Parathyroid adenoma (tissue), 2 donors: ENCODE data around the gene DLG2.
"Not testable (repeated sequence)": the region's sequence is repeated elsewhere in the genome, so short reads cannot be mapped to it uniquely, and the experiment has no call there.

Experiments used
- H2AFZ ChIP-seq: fragments of 300-600 bp; sonication (generic); one replicate; pipeline ENCODE4 v1.7.0; 2017; ENCODE audit warnings: antibody characterized with exemption, mild to moderate bottlenecking
- H3K27ac ChIP-seq: fragments of 300-600 bp; sonication (generic); one replicate; pipeline ENCODE4 v1.7.0; 2017
- H3K27me3 ChIP-seq: fragments of 300-600 bp; sonication (generic); one replicate; pipeline ENCODE4 v1.7.0; 2017; ENCODE audit warnings: low read length; ENCODE audit not compliant: control insufficient read depth, insufficient read depth
- H3K36me3 ChIP-seq: fragments of 300-600 bp; sonication (generic); one replicate; pipeline ENCODE4 v1.7.0; 2017; ENCODE audit warnings: low read length; ENCODE audit not compliant: control insufficient read depth, insufficient read depth
- H3K4me1 ChIP-seq: fragments of 300-600 bp; sonication (generic); one replicate; pipeline ENCODE4 v1.7.0; 2017; ENCODE audit warnings: control low read depth
- H3K4me2 ChIP-seq: fragments of 300-600 bp; sonication (generic); one replicate; pipeline ENCODE4 v1.7.0; 2017; ENCODE audit warnings: low read length
- H3K4me3 ChIP-seq: fragments of 300-600 bp; sonication (generic); one replicate; pipeline ENCODE4 v1.7.0; 2017; ENCODE audit warnings: low read depth, low read length
- H3K79me2 ChIP-seq: fragments of 300-600 bp; sonication (generic); one replicate; pipeline ENCODE4 v1.7.0; 2017; ENCODE audit warnings: control low read depth
- H3K9ac ChIP-seq: fragments of 300-600 bp; sonication (generic); one replicate; pipeline ENCODE4 v1.7.0; 2017; ENCODE audit warnings: mild to moderate bottlenecking
- H3K9me3 ChIP-seq: fragments of 300-600 bp; sonication (generic); one replicate; pipeline ENCODE4 v1.7.0; 2017; ENCODE audit warnings: low read length; ENCODE audit not compliant: control insufficient read depth
- CTCF ChIP-seq: fragments of 300-600 bp; sonication (generic); IDR thresholded peaks from one replicate; pipeline ENCODE4 v1.7.0; 2017; ENCODE audit warnings: antibody characterized with exemption, mild to moderate bottlenecking
- donor health status: primary hyperparathyroidism.

The DLG2 gene

DNA sequence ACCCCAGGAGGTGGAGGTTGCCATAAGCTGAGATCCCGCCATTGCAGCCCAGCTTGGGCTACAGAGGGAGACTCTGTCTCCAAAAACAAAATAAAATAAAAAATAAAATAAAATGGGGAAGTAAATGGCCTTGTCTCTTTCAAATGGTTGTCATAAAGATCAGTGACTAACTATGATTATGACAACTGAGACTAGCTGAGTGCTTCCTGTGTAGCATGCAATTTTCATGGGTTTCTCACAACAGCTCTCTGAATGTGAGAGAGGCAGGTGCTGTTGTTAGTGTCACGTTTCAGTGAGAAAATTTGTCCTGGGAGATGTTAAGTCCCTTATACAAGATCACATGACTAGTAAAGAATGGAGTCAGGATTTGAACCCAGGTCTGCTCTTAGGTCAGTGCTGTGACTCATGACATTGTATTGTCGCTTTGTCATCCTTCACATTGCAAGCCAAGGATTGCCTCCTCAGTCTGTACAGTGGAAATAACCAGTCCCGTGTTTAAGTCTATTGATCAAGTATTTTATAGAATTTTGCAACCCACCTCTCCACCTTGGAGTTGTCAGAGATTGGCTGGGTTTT, 2177.7 kb downstream of the DLG2 start:
- Histone ChIP-seq H3K4me2 (no peak overlapping the region), H3K27ac (no peak overlapping the region), H2AFZ (no peak overlapping the region), H3K9ac (no peak overlapping the region), H3K9me3 (no peaks in the 10 kb centered on the region), H3K36me3 (no peaks in the 10 kb centered on the region), H3K27me3 (no peaks in the 10 kb centered on the region), H3K4me3 (no peak overlapping the region), H3K4me1 (no peaks in the 10 kb centered on the region), H3K79me2 (no peaks in the 10 kb centered on the region)
- no peak for TF ChIP-seq CTCF

GRCh38 chr11:83448686-83449085, 2178.5 kb downstream of the DLG2 start:
- Histone ChIP-seq H3K27ac (no peak overlapping the region), H3K36me3 (no peaks in the 10 kb centered on the region), H2AFZ (no peak overlapping the region), H3K79me2 (no peaks in the 10 kb centered on the region), H3K4me1 (no peaks in the 10 kb centered on the region), H3K4me3 (no peak overlapping the region), H3K27me3 (no peaks in the 10 kb centered on the region), H3K9me3 (no peaks in the 10 kb centered on the region), H3K9ac (no peak overlapping the region), H3K4me2 (no peak overlapping the region)
- TF ChIP-seq CTCF: no peak

- not testable (repeated sequence) for H3K4me3 ChIP-seq, H3K27ac ChIP-seq, H3K9ac ChIP-seq, H3K79me2 ChIP-seq, H2AFZ ChIP-seq, H3K9me3 ChIP-seq, H3K36me3 ChIP-seq, H3K4me1 ChIP-seq, H3K27me3 ChIP-seq, H3K4me2 ChIP-seq
Observed at GRCh38 chr11:83443880-83444279, 2183.3 kb downstream of the DLG2 start.

GRCh38 chr11:83441601-83442000, 2185.5 kb downstream of the DLG2 start:
- H2AFZ ChIP-seq: no peak overlapping the region
- H3K4me2 ChIP-seq: no peak overlapping the region
- H3K4me1 ChIP-seq: no peaks in the 10 kb centered on the region
- H3K9me3 ChIP-seq: no peaks in the 10 kb centered on the region
- H3K27me3 ChIP-seq: no peaks in the 10 kb centered on the region
- no peaks in the 10 kb centered on the region for H3K79me2 ChIP-seq
- H3K27ac ChIP-seq: no peak overlapping the region
- no peak overlapping the region for H3K9ac ChIP-seq
- H3K4me3 ChIP-seq: no peak overlapping the region
- no peak for TF ChIP-seq CTCF
- H3K36me3 ChIP-seq: no peaks in the 10 kb centered on the region

DNA sequence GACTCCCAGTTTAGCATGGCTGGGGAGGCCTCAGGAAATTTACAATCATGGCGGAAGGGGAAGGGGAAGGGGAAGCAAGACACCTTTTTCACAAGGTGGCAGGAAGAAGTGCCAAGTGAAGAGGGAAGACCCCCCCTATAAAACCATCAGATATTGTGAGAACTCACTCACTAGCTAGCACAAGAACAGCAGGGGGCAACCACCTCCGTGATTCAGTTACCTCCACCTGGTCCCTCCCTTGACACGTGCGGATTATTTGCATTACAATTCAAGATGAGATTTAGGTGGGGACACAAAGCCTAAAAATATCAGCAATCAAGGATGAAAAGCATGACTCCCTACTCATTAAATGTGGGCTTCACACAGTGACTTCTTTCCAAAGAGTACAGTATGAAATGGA, 2186.0 kb downstream of the DLG2 start:
- no peaks in the 10 kb centered on the region for H3K27me3 ChIP-seq

More for the DNA sequence above, 2186.0 kb downstream of the DLG2 start:
- H3K79me2 ChIP-seq: no peaks in the 10 kb centered on the region
- no peak overlapping the region for H3K27ac ChIP-seq
- no peak overlapping the region for H3K4me2 ChIP-seq
- H2AFZ ChIP-seq: no peak overlapping the region
- no peaks in the 10 kb centered on the region for H3K4me1 ChIP-seq
- no peak overlapping the region for H3K4me3 ChIP-seq
- TF ChIP-seq CTCF: no peak
- no peaks in the 10 kb centered on the region for H3K36me3 ChIP-seq
- H3K9me3 ChIP-seq: no peaks in the 10 kb centered on the region
- H3K9ac ChIP-seq: no peak overlapping the region
